HG03103 (cell line): ENCODE results near the gene DEFB114.

Experiments
- ATAC-seq: cut with Tn5 transposase; IDR thresholded peaks from one replicate; pipeline ENCODE4 v1.9.1; 2021; ENCODE audit warnings: low read depth; ENCODE audit not compliant: unreplicated experiment

Gene DEFB114

GRCh38 chr6:49937811-49938210, 26.2 kb downstream of the DEFB114 start:
- ATAC-seq = no peak

DNA sequence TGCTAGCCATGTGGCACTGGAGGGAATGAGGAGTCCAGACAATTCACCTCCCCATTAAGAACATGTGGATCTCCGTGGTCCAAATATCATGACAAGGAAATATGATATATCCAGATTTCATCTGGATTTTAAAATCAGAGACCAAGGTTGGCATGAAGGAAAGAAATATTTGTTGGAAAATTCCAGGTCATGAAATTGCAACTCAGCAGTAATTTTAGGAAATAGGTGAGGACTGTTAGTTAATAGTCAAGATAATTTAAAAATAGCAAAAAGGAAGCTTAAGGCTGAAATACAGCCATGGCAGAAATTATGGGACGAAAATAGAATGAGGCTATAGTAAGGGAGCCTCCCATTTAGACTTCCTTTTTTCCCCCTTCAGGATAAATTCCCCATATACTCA, 26.9 kb downstream of the DEFB114 start:
- ATAC-seq = no peak

DNA sequence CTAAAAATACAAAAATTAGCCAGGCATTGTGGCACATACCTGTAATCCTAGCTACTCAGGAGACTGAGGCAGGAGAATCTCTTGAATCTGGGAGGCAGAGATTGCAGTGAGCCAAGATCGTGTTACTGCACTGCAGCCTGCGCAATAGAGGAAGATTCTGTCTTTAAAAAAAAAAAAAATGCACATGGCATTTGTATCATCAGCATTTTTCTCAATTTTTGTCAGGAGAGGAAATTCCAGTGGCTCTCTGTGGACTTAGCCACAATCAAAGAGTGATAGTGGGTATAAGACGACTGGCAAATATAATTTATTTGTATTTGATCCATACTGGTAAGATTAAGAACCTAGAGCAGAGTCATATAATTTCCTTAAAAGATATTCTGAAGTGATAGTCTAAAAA, 28.6 kb downstream of the DEFB114 start:
- no peak for ATAC-seq

- ATAC-seq = no peak
These were observed 29.2 kb downstream of the DEFB114 start for GRCh38 chr6:49934770-49935169.

GRCh38 chr6:49933526-49933925, 30.4 kb downstream of the DEFB114 start:
- no peak for ATAC-seq

DNA sequence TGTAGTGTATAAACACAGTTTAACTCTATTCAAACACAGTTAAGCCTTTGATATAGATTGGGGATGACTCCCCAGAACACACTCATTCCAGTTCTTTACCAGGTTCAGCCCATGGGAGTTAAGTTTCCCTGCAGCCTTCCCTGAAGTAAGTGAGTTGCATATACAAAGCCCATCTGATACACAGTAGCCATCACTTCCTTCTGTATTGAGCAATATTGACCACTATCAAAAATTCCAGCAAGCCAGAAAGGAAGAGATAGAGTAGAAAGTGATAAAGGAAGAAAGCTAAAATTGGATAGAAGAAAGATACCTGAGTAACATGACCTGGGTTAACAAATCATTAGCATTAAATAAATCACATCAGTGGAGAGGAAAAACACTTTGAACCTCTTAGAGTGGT, 34.6 kb downstream of the DEFB114 start:
- no peak for ATAC-seq

- ATAC-seq = no peak
These were observed 40.1 kb downstream of the DEFB114 start for GRCh38 chr6:49923826-49924225.

GRCh38 chr6:49919935-49920644, 43.9 kb downstream of the DEFB114 start:
- no peak for ATAC-seq

- no peak for ATAC-seq
These were observed 44.7 kb downstream of the DEFB114 start for GRCh38 chr6:49919261-49919660.

DNA sequence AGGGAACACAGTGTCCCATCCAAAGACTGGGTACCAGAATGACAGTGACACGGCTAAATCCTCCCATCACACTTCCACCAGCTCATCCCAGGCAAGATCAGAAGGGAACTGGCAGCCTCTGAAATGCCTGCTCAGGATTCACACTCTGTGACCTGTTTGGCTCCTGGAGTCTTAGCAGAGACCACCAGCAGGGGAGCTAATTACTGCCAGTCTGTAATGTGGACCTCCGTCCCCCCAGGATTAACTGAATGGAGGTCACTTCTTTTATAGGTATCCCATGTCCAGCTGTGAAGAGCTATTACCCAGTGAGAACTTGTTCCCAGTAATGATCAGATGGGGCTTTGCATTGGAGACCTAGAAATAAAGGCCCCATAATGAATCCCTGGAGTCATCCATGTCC, 45.2 kb downstream of the DEFB114 start:
- ATAC-seq = no peak

GRCh38 chr6:49915035-49915434, 48.9 kb downstream of the DEFB114 start:
- ATAC-seq = no peak

DNA sequence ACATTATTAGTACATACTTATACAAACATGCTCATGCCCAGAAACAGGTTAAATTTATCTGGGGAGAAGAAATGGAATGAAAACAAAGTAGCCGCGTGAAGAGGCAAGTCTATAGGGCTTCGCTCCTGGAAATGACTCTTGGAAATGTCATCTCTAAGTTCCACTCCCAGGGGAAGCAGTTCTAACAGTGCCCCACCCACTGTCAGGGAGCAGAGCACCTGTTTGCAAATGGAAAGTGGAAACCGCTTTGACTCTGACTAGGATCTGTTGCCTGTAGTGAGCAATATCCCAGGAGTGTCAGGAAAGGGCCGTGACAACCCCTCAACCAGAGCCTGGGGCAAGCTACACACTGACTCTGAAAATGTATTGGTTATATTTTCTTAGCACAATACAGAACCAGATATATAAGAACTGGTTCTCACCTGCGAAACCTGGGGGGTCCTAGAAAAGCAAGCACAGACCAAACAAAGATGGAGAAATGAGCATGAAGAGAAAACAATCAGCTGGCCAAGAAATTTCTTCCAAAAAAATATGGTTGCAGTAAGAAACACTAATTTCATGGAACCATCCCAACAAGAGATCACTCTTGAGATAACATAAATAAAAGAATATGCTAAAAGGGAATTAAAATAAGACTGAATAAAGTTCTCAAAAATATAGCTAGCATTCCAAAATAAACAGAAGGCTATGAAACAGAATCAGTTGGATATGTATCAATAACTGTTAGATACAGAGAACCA, 50.2 kb downstream of the DEFB114 start:
- ATAC-seq = no peak

- no peak for ATAC-seq
These were observed 51.8 kb downstream of the DEFB114 start for GRCh38 chr6:49912196-49912595.

DNA sequence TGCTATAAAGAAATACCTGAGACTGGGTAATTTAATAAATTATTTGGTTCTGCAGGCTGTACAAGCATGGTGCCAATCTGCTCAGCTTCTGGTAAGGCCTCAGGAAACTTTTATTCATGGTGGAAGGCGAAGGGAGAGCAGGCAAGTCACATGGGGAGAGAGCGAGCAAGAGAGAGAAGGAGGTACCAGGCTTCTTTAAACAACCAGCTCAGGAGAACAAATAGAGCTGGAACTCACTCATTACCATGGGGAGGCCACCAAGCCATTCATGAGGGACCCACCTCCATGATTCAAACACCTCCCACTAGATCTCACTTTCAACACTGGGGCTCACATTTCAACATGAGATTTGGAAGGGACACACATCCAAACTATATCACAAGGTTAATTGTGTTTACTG, 52.7 kb downstream of the DEFB114 start:
- no peak for ATAC-seq
